Neural cell (in vitro differentiated cells): ENCODE data around the gene CRTC3.

Experiments used
- CTCF ChIP-seq: fragments of 450-650 bp; IDR thresholded peaks from 2 replicates; pipeline ENCODE4 v1.5.1; 2014; ENCODE audit warnings: antibody characterized with exemption, mild to moderate bottlenecking, moderate library complexity; ENCODE audit not compliant: poor library complexity, severe bottlenecking
- EP300 ChIP-seq: fragments of 450-650 bp; conservative IDR thresholded peaks from 2 replicates; pipeline ENCODE4 v1.6.1; 2014; ENCODE audit warnings: antibody characterized with exemption, mild to moderate bottlenecking, moderate library complexity; ENCODE audit not compliant: poor library complexity, severe bottlenecking
- EZH2 ChIP-seq: fragments of 200-600, 300-800 bp; shearing (Covaris generic), sonication (generic); IDR thresholded peaks from 2 replicates; pipeline ENCODE4 v1.6.1; 2014; ENCODE audit warnings: antibody characterized with exemption, low read length, borderline replicate concordance, mild to moderate bottlenecking; ENCODE audit not compliant: insufficient read depth, poor library complexity, severe bottlenecking
- POLR2AphosphoS5 ChIP-seq: IDR thresholded peaks from 2 replicates; pipeline ENCODE4 v1.6.1; 2012
- TF ChIP-seq, protein P1 (sequence below): IDR thresholded peaks from 2 replicates; pipeline ENCODE4 v1.6.1; 2012; ENCODE audit warnings: borderline replicate concordance

DNA sequence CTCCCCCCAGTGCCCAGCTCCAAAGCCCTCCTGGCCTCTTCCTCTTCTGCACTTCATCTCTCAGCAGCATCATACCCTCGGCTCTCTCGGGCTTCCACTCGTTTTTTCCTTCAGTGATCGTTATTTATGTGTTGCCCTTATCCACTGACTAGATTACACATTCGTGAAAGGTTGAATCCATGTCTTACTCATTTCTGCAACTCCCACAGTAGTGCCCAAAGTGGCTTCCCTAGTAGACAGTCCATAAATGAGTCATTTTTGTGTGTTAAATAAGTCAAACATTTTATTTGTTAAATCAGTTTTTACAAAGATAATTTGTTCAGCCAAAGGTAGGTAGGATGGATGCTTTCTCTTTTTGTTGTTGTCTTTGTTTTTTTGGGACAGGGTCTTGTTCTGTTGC is 87.4 kb downstream of the CRTC3 start:
- no peak for TF ChIP-seq CTCF
- TF ChIP-seq EZH2 = no peak
- no peak for TF ChIP-seq POLR2AphosphoS5
- TF ChIP-seq, protein P1, sequence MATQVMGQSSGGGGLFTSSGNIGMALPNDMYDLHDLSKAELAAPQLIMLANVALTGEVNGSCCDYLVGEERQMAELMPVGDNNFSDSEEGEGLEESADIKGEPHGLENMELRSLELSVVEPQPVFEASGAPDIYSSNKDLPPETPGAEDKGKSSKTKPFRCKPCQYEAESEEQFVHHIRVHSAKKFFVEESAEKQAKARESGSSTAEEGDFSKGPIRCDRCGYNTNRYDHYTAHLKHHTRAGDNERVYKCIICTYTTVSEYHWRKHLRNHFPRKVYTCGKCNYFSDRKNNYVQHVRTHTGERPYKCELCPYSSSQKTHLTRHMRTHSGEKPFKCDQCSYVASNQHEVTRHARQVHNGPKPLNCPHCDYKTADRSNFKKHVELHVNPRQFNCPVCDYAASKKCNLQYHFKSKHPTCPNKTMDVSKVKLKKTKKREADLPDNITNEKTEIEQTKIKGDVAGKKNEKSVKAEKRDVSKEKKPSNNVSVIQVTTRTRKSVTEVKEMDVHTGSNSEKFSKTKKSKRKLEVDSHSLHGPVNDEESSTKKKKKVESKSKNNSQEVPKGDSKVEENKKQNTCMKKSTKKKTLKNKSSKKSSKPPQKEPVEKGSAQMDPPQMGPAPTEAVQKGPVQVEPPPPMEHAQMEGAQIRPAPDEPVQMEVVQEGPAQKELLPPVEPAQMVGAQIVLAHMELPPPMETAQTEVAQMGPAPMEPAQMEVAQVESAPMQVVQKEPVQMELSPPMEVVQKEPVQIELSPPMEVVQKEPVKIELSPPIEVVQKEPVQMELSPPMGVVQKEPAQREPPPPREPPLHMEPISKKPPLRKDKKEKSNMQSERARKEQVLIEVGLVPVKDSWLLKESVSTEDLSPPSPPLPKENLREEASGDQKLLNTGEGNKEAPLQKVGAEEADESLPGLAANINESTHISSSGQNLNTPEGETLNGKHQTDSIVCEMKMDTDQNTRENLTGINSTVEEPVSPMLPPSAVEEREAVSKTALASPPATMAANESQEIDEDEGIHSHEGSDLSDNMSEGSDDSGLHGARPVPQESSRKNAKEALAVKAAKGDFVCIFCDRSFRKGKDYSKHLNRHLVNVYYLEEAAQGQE = no peak
- no peak for TF ChIP-seq EP300
